Suppressor macrophage (primary cell): ENCODE measurements around the gene SOX11.

Source experiments
- DNase-seq, 4 experiments: peaks; one replicate each; pipeline ENCODE4 v3.0.0-alpha.2; 2020 to 2022

SOX11 gene

DNA sequence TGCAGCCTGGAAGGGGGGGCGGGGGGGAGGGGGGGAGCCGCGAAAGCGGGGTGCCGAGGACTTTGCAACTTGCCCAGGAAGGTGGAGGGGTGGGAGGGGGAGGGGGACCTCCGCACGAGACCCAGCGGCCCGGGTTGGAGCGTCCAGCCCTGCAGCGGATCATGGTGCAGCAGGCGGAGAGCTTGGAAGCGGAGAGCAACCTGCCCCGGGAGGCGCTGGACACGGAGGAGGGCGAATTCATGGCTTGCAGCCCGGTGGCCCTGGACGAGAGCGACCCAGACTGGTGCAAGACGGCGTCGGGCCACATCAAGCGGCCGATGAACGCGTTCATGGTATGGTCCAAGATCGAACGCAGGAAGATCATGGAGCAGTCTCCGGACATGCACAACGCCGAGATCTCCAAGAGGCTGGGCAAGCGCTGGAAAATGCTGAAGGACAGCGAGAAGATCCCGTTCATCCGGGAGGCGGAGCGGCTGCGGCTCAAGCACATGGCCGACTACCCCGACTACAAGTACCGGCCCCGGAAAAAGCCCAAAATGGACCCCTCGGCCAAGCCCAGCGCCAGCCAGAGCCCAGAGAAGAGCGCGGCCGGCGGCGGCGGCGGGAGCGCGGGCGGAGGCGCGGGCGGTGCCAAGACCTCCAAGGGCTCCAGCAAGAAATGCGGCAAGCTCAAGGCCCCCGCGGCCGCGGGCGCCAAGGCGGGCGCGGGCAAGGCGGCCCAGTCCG, 540 bp downstream of the SOX11 start:
- no peak for DNase-seq

DNA sequence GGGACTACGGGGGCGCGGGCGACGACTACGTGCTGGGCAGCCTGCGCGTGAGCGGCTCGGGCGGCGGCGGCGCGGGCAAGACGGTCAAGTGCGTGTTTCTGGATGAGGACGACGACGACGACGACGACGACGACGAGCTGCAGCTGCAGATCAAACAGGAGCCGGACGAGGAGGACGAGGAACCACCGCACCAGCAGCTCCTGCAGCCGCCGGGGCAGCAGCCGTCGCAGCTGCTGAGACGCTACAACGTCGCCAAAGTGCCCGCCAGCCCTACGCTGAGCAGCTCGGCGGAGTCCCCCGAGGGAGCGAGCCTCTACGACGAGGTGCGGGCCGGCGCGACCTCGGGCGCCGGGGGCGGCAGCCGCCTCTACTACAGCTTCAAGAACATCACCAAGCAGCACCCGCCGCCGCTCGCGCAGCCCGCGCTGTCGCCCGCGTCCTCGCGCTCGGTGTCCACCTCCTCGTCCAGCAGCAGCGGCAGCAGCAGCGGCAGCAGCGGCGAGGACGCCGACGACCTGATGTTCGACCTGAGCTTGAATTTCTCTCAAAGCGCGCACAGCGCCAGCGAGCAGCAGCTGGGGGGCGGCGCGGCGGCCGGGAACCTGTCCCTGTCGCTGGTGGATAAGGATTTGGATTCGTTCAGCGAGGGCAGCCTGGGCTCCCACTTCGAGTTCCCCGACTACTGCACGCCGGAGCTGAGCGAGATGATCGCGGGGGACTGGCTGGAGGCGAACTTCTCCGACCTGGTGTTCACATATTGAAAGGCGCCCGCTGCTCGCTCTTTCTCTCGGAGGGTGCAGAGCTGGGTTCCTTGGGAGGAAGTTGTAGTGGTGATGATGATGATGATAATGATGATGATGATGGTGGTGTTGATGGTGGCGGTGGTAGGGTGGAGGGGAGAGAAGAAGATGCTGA, 1.4 kb downstream of the SOX11 start:
- DNase-seq, result no peak

DNA sequence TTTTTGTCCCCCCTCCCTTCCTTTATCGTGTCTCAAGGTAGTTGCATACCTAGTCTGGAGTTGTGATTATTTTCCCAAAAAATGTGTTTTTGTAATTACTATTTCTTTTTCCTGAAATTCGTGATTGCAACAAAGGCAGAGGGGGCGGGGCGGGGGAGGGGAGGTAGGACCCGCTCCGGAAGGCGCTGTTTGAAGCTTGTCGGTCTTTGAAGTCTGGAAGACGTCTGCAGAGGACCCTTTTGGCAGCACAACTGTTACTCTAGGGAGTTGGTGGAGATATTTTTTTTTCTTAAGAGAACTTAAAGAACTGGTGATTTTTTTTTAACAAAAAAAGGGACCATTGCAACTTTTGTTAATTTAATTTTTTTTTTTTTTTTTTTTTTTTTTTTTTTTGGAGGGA, 2.1 kb downstream of the SOX11 start:
- DNase-seq, result no peak

DNA sequence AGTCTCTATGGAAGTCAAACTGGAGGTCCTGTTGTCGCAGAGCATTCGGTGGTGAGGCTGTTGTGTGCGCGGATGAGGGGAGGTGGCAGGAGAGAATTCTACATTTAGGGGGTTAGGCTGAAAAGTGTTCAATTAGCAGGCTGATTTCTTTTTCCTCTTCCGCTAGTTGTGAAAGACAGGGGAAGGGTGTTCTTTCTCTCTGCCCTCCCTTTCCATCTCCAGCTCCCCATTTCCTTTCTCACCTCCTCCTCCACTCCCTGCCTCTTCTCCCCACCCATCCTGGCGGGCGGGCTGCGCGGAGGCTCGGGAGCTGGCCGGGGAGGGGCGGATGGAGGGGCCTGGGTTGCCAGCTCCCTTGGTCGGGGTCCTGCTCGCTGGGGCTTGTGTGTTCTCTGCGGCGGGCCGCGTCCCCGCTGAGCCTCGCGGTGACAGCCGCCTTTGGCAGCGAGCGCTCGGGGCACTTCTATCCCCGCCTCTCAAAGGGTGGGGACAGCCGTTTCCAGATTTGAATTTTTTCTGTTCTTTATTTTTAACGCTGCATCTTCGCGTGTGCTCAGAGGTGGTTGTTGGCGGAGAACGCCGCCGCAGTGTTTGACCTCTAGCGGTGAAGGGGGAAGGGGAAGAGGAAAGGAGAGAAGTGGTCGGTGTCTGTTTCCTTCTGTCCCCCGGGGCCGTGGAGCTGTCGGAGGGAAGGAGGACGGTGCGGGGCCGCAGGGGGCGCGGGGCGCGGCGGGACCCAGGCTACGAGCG, 3.6 kb downstream of the SOX11 start:
- no peak for DNase-seq

DNA sequence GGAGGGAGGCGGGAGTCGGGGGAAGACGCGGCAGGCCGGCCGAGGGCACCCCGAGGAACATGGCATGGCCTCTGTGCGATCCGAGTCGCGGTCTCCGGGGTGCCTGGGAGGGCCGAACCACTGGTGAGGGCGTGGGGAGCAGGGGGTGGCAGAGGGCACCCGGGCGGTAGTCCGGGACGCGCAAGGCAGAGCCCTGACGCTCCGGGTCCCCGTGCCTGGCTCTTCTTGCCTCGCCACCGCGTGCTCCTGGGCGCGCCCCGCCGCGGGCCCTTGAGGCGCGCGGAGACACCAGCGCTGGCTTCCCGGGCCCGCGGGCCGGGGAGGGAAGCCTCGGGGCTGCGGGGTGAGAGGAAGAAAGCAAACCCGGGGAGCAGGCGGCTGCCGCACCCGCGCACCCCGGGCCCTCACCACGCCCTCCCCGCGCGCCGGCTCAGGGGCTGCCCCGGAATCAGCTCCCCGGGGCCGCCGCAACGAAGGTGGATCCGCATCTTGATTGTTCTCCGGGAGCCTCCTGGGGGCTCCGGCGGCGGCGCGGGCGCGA, 4.3 kb downstream of the SOX11 start:
- no peak for DNase-seq

DNA sequence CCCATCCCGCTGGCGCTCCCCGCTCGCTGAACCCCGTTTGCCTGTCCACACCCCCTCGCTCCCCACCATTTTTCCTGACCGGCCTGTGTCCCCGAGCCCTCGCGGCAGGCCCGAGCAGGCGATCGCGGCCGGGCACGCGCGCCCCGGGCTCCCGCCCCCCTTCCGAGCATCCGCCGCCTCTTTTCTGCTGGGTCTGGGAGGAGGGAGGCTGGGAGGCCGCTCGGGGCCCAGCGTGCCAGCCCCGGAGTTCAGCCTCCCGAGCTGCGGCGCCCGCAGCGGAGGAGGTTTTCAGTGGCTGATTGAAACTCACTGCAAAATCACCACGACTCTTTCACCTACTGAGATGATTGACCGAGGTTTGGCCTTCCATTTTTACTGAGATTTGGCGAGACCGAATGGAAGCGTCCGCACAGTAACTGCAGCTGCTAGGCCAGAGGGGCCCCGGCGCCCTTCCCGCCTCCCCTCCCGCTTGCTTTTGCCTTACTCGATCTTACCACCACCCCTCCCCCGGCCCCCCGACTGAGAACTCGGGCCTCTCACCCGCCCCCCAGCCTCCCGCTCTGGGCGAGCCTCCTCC, 4.8 kb downstream of the SOX11 start:
- no peak for DNase-seq

DNA sequence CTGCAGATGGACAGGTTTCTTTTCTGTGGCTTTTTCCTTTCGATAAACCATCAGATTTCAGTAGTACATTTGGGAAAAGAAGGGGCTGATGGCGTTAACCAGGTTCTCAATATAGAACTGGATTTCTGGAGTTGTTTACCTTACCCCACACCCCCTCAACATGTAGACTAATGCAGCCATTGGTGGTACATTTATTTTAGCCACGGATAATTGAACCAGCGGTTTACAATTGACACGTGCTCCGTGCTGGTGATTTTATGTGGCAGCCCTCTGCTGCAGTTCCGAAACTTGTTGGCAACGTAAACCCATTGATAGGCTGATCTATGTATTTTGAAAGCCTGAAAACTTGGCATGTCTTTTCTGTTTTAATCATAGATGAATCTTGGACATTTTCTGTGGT, 5.4 kb downstream of the SOX11 start:
- no peak for DNase-seq

DNA sequence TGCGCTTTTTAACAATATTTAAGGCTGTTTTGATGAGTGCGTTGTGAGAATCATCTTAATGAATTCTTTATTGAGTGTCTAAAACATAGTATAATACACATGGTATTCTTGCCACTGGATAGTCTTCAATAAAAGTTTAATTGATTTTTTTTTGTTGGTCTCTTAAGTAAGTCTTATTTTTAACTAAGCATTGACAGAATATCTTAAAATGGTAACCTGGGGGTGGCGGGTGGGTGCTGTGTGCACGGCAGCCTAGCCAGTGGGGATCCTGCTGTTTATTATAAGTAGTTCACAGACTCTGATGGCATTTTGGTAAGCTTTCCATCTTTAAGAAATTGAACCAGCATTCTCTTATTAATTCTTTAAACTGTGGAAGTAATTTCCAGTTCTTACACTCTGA, 6.0 kb downstream of the SOX11 start:
- no peak for DNase-seq

DNA sequence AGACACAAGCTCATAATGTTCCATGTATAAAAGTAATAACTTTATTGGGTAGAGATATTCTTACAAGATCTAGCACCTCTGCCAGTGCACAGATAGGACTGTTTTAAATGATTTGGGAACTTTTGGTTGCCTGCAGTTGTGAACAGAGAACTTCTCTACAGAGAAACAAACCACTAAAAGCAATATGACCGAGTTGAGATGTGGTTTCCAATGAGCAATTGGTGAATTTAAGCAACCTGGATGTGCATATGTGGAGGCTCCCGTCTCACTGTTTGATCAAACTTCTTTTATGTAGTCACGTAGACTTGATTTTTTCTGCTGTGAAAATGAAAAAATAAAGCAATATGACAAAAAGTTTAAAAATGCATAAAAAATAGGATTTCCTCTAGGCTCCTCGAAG, 7.8 kb downstream of the SOX11 start:
- DNase-seq, result no peak

DNA sequence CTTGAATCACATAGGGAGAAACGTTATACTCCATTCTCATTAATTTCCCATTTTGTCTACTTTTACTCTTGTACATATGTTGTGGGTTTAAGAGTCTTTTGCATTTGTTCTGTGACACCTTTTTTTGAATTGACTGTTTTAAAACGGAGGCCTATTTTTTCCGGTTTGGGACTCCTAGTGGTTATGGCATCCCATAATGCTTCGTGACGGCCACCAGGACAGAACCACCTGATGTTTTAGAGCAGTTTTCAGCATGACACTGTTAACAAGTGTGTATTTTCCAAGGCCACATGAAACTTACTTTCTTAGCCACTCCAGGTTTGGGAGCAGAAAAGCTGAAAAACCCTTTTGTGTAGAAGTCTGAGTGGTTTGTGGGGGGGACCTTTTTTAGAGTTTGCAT, 8.4 kb downstream of the SOX11 start:
- no peak for DNase-seq

DNA sequence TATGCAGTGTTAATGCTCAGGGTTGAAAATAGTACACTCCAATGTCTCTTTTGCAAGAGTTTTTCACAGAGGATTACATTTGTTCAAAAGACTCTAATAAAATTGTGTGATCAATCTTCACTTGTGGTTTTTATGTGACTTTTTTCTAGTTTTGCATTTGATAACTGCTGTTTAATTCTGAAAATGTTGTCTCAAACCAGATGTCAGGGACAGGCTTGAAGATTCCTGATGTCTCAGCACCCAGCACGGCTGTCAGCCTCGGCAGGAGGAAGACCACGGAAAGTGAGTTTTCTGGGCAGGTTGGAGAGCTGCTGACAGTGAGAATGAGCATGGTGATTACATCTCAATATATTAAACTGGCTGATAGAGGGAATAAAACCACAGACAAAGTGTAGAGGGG, 9.1 kb downstream of the SOX11 start:
- no peak for DNase-seq

DNA sequence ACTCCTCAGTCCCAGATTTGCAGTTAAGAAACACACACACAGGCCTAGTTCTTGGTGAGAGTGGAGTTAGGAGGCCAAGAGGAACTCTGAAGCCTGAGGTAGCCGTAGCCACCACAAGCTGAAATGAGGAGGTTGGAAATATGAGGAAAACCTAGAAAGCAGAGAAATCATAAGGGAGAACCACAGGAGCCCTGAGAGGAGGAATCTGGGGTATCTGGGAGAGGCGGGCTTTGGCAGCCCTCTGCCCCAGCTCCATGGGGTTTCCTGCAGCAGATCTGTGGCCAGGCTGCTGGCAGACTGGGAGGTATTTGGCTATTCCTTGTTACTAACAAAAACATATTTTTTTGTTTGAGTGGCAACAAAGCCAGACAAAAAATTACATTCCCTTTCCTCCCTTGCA, 11.0 kb downstream of the SOX11 start:
- no peak for DNase-seq

DNA sequence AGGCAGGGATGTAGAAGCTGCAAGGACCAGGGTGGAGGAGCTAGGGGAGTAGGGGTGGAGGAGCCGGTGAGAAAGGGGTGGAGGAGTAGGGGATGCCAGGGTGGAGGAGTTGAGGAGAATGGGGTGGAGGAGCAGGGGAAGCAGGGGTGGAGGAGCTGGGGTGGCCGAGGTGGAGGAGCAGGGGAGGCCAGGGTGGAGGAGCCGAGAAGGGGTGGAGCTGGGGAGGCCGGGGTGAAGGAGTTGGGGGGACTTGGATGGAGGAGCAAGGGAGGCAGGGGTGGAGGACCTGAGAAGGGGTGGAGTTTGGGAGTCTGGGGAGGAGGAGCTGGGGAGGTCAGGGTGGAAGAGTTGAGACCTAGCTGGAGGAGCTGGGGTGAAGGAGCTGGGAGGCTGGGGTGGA, 13.3 kb downstream of the SOX11 start:
- DNase-seq, result no peak

DNA sequence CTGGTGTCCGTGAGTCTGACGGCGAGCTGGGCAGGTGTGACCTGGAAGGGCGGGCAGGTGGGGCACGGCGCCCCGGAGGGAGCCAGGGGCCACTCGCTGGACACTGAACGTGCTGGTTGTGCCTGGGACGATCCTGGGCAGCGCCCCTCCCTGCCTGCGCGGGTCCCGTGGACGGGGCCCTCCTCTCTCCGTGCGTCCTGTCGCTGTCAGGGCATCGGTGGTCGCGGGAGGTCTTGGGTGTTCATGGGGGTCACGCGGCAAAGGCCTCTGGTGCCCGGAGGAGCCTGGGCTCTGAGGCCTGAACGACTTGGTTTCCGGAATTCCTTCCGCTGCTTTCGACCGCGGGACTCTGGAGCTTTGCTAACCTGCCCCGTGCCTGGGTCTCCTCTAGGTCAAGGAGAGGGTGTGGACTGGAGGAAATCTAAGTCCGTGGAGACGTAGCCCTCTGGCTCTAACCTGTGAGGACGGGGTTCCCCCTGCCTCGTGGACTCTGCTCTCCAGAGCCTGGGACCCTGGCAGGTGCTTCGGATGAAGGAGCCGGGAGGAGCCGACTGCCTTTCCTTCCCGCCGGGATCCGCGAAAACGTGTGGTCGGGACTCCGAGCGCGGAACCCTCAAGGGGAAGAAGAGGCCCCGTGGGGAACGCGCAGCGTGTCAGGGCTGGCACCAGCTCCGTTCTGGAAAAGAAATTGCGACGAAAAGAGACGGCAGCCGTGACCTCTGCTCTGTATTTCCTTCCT, 14.7 kb downstream of the SOX11 start:
- no peak for DNase-seq

DNA sequence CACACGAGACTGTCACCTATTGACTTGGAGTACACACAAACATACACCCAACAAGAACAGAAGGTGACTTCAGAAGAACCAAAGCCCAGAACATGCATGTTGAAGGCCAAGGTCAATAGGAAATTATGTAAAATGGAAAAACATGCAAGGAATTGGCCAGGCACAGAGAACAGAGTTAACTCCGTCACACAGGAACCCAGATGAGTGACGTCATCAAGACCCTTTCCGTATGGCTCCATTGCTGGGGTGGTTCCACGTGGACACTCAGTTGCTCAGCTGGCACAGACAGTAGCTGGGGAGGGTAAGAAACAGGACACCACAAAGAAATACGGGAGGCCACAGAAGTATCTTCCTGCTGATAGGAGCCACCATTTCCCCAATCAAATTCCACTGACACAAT, 18.4 kb downstream of the SOX11 start:
- DNase-seq, result no peak

DNA sequence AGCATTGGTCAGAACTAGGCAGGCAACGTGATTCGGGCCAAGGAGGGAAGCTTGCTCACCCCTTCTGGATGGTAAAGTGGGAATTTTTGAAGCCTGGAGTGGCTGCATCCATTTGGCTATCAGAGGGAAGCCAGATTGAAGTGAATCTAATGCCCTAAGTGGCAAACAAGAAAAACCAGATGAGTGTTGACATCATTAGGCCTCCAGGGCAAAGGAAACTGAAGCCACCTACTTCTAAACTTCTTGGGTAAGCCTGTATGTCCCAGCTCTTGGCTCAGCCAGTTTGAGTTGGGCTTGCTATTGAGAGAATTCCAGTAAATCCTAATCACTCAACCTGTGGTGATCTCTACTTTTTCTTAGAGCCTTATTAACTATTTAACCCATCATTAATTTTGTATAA, 20.9 kb downstream of the SOX11 start:
- no peak for DNase-seq

DNA sequence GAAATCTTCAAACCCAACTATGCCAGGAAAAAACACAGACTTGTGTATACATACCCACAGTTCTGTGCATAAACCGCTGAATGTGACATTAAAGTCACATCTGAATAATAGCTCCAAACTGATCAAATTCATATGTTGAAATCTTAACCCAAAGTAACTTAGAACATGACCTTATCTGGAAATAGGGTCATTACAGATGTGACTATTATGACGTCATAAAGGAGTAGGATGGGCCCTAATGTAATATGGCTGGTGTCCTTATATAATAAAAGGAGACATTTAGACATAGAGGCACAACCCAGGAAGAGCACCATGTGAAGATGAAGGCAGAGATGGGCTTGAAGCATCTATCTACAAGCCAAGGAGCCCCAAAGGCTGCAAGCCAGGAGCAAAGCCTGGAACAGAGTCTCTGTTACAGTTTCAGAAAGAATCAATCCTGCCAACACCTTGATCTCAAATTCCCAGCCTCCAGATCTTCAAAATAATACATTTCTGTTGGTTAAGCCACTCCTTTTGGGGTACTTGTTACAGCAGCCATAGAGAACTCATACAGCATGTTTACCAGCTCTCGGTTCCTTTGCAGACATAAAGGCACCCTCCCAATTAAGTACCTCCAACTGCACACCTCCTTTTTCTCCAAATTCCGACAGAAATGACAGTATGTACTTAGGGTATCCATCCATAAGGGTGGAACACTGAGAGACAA, 27.6 kb downstream of the SOX11 start:
- DNase-seq, result no peak

DNA sequence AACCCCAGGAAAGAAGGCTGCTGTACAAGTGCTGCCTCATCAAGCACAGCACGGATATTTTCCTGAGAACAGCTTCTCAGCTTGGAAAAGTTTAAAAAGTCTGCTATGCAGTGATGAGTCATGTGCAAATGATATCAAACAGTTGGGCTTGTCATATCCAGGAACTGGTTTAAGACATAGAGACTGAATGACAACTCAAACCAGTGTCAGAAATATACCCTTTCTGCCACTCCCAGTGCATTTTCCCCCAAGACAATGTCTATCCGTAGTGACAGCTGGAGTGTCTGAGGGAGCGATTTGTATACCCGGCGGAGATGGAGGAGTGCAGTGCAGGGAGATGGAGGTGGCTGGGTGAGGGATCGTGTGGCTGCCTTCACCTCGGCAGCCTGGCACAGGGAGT, 28.2 kb downstream of the SOX11 start:
- no peak for DNase-seq

DNA sequence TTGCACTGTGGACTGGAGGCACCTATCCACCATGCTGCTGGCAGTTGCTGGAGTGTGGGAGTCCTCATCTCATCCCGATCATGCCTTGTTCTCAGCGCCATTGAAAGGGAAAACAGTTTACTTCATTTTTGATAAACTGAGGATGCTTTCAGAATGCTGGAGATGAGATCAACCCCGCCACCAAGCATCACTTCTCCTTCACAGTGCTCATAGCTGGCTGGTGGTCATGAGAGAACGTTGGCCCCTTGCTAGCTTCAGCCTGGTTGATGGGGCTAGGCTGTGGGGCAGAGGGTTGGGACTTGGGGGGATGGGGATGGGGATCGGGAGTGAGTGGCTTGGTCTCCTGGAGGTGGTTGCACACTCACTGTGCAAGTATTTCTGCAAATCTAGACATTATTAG, 30.1 kb downstream of the SOX11 start:
- DNase-seq, result no peak

DNA sequence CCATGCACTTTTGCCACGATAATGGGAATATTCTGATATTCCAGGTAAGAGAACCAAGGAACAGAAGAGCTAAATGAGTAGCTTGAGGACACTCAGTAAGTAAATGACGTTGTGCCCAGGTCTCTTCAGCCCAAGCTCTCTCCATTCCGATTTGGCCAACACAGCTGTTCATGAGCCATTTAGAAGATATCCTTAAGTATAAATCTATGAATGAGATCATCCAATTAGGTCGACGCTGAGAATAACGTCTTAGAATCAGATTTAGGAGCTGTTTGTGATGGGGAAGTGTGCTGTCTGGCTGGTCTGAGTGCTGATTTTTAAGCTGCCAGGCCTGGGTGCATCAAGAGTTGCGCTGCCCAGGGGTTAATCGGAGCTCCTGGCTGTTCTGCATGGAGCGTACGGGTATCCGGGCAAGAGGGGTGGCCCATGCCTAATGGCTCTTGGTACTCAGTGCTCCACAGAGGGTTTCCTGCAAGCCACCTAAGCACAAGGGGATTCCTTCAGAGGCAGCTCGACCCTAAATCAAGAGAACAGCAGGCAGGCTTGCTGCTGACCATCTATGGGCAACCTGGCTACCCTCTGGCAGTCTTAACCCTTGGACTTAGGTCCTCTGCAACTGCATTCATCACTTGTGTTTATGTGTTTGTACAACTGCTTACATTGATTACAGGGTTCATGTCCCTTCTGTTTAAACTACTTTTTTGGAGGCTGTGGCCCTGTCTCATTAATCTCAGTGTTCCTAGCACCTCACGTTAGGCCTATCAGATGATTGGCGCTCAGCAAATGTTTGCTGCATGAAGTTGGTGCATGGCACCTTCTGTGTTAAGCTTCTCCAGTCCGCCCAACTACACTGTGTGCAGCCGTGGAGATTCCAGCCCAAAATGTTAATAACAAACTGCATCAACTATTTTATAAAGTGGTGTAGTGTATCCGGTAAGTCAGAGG, 31.9 kb downstream of the SOX11 start:
- DNase-seq, result no peak
